ENCODE measurements around the gene RAB7A.
"Not testable (repeated sequence)": the region's sequence is repeated elsewhere in the genome, so short reads cannot be mapped to it uniquely, and the experiment has no call there.

The RAB7A gene

DNA sequence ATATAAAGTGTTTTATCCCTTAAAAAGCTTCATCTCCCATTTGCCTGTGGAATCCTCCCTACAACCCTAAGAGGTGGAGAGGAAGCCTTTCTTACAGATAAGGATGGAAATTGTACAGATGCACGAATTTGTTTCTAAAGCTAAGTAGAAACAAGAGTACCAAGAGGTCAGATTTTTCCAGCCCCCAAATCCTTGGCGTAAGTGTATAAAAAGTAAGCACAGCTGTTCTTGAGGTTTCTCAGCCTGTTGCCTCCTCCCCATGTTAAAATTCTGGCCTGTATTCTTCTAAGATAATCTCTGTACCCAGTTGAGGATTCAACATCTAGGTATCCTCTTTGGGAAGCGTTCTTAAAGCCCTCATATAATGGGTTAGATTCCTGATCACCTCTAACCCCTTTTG is 34.9 kb downstream of the RAB7A start:
- no peak for DNase-seq

DNA sequence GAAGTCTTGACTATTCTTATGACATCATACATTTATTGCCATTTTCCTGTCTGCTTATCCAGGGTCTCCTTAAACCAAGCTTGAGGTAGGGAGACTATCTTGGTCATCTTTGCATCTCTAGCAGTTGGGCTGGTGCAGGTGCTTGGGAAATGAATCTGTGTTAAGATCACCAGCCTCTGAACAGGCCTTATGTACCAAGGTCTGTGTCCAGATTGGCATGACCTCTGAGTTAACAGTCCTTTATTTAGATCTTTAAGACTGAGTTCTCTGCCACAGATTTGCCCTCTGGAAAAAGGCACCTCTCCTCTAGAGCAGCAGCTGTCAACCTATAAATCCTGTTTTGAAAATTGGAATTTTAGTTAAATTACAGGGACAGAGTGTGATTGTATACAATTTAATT is 35.4 kb downstream of the RAB7A start:
- no peak for DNase-seq

DNA sequence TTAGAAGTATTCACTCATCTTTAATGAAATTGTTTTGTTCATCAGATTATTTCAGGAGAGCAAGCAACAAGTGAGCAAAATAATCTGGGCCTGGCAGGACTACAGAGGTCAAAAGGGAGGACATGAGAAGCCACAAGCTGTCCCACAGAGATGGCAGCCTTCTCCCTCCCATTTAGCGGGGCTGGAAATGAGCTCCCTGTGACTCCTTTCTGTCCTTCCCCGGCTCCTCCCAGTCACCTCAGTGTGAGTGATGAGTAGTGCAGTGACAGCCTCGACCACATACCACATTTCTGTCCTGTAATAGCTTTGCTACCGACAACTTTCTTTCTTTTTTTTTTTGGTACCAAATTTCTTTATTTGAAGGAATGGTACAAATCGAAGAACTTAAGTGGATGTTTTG is 38.0 kb downstream of the RAB7A start:
- no peak for DNase-seq

DNA sequence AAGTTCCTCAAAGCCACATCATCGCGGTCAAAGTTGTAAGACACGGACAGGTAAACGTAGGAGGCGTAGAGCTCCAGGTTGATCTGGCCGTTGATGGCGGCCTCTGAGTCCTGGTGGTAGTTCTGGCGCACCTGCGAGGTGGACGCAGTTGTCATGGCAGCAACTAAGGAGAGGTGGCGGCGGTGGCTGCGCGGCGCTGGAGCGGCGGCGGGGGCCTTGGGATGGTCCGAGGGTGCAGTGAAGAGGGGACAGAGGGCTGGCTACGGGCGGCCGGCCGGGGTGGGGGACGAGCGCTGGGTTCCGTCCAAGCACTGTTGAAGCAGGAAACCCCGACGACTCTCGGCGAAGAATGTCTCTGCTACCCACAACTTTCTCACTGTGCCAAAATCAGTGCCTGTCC is 38.9 kb downstream of the RAB7A start:
- no peak for DNase-seq

DNA sequence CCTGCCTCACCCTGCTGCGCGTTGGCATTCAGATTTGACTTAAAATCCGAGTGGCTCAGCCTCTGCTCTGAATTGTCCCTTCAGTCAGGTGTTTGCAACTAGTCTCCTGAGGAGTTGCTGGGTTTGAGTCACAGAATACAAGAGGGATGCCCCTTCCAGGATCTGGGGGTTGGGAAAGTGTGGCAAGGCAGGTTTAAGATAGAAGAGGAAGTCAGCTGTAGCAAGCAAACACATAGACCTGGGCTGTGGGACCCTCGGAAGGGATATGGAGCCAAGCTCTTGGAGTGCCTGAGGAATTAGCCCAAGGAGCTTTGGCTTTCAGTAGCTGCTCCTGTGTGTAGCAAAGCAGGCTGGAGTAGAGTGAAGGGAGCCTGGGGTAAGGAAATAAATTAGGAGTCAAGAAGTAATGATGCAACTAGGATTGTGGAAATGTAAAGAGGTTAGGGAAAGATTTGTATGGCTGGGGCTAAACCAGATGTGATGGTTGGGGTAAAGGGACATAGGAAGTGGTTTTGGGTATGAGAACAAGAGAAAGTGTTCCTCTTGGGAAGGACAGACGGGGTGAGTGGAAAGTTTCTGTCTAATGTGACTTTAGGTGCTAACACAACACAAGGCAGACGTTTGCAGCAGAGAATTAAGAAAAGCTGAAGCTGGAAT is 41.2 kb downstream of the RAB7A start:
- peak; percentile 8 for DNase-seq

DNA sequence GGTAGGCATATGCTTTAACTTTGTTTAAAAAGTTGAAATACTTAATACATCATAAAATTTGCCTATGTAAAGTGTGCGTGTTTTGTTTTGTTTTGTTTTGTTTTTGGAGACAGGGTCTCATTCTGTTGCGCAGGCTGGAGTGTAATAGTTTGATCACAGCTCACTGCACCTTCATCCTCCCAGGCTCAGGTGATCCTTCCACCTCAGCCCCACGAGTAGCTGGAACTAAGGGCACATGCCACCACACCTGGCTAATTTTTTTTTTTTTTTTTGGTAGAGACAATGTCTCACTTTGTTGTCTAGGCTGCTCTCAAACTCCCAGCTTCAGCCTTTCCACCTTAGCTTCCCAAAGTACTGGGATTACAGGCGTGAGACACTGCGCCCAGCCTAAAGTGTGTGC is 42.5 kb downstream of the RAB7A start:
- DNase-seq, result no peak

DNA sequence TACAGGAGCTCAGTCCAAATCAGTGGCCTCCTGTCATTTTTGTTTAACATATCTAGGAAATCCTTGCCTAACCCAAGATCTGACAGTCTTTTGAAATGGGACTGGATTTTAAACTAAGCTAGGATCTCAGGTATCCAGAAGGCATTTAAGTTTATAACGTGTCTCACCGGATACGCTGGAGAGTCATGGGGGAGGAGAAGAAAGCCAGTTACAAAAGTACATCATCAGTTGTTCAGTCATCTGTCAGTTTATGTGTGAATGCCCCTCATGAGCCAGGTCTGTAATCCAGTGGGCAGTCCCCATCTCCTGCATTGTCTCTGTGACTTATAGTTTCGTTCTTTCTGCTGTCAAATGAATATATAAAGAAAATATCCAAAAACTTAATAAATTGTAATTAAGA is 44.4 kb downstream of the RAB7A start:
- no peak for DNase-seq

DNA sequence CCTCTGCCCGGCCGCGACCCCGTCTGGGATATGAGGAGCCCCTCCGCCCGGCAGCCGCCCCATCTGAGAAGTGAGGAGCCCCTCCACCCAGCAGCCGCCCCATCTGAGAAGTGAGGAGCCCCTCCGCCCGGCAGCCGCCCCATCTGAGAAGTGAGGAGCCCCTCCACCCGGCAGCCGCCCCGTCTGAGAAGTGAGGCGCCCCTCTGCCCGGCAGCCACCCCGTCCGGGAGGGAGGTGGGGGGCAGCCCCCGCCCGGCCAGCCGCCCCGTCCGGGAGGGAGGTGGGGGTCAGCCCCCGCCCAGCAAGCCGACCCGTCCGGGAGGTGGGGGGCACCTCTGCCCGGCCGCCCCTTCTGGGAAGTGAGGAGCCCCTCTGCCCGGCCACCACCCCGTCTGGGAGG is 47.2 kb downstream of the RAB7A start:
- DNase-seq, result not testable (repeated sequence)

DNA sequence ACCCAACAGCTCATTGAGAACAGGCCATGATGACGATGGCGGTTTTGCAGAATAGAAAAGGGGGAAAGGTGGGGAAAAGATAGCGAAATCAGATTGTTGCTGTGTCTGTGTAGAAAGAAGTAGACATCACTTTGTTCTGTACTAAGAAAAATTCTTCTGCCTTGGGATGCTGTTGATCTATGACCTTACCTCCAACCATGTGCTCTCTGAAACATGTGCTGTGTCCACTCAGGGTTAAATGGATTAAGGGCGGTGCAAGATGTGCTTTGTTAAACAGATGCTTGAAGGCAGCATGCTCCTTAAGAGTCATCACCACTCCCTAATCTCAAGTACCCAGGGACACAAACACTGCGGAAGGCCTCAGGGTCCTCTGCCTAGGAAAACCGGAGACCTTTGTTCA is 47.6 kb downstream of the RAB7A start:
- DNase-seq, result not testable (repeated sequence)

DNA sequence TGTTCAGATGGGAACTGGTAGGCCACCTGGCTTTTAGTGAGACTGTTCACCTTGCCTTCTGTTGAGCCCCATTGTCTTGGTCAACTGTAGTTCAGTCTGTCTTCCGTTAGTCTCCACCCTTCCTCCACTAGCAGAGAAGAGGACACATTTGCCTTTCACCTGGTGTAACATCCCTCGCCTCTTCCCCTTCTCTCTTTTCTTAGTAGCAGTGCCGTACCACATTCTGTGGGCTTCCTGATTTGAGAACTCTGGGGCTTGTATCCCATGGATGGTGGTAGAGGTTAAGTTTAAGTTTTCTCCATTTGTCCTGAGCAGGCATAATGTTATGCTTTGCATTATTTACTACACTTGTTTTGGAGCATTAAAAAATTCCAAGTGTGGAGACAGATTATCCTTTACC is 49.3 kb downstream of the RAB7A start:
- no peak for DNase-seq

DNA sequence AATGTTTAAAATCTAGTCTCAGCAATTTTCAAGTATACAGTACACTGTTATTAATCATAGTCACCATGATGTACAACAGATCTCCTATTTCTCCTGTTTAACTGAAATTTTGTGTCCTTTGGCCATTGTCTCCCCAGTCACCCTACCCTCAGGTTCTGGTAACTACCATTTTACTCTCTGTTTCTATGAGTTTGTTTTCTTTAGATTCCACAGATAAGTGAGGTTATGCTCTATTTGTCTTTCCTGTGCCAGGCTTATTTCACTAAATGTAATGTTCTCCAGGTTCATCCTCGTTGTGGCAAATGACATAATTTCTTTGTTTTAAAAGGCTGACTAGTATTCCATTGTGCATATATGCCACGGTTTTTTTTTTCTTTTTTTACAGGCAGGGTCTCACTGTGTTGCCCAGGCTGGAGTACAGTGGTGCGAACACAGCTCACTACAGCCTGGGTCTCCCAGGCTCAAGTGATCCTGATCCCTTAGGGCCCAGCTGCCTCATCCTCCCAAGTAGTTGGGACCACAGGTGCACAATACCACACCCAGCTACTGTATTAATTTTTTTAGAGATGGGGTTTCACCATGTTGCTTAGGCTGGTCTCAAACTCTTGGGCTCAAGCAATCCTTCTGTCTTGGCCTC is 50.0 kb downstream of the RAB7A start:
- no peak for DNase-seq

DNA sequence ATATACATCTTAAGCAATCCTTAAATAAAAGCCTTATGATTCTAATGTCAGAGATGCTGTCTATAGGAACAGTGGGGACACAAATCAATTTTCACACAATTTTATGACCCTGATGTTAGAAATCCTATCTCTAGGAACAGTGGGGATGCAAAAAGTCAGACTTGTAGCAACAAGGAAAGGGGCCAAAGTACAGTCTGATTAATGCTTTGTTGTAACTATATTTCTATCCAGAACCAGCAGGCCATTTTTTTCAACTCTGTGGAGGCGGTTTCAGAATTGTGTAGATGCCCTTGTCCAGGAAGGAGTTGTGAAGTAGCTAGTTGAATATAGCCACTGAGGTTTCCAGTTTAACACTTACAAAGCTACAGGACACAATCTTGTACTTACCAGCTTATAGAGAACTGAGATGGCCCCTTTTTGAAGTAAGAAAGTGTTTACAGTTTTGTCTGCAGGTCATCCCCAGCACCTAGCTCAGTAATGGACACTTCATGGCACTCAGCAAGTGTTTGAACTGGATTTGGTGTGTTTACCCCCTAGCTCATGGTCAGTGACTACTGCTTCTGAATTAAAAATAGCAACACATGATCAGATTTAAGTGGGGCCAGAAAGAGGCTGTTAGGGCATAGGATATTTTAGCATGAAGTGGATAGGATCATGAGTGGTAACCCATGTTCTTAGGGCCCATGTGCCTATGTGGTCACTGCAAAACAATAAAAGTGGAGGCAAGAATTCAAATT is 54.3 kb downstream of the RAB7A start:
- no peak for DNase-seq

DNA sequence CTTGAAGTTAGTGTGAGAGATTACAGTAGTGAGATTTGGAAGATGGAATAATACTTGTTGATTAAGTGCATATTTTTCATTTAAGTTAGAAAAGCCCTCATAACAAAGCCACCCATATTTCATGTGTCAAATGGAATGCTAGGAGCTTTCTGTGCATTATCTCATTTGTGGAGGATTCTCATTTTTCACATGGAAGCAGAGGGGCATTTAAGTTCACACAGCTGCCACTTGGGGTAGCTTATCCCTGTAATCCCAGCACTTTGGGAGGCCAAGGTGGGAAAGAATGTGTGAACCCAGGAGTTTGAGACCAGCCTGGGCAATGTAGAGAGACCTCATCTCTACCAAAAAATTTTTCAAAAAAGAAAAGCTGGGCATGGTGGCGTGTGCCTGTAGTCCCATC is 55.2 kb downstream of the RAB7A start:
- no peak for DNase-seq

DNA sequence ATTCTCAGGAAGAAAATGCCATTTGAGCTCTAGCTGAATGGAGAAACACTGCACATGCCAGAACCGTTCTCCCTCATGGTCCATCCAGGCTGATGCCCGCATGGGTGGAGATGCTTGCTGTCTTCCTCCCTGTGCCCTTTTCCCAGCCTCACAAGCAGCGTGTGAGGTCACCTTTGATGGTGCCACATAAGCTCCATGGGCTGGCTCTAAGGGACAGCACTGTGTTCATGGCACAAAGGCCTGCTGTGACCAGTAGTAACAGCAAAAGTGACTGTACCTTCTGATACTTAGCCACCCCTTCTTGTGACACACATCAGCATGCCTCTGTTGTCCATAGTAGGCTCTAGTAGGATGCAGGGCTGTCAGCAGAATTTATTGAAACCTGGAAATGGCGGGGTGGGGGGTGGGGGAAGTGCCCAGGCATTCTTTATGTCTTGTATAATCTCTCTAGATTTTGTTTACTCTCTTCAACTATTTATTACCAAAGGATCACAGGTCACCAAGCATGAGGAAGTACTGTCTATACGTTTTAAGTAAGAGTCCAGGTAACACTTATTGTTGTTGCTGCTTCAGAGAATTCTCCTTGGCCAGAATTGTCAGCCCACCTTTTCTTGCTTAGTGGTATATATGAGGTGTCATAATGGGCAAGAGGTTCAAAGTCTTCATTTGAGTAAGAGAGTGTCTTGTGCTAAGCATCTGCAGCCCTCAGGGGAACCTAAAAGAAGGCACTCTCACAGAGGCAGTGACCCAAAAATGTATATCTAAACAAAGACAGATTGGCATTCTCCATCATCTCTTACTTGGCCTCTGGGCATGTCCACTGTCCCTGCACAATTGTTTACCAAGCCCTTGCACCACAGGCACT is 56.5 kb downstream of the RAB7A start:
- DNase-seq, result no peak

DNA sequence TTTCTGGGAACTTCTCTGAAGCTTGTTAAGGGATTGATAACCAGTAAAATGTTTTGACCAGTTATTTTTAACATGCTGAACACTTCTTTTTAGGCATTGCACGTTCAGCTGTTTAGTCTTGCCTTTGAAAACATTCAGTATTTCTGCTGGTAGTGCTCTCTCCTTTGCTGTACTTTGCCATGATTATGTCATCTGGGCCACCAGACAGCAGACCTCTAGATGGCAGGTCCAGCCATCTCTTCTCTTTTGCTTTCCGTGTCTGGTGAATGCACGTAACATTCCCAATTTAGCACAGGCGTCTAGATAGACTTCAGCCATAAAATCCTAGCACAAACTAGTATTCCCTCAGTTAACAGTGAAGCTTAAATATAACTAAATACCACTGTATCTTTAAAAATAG is 57.8 kb downstream of the RAB7A start:
- DNase-seq, result no peak

DNA sequence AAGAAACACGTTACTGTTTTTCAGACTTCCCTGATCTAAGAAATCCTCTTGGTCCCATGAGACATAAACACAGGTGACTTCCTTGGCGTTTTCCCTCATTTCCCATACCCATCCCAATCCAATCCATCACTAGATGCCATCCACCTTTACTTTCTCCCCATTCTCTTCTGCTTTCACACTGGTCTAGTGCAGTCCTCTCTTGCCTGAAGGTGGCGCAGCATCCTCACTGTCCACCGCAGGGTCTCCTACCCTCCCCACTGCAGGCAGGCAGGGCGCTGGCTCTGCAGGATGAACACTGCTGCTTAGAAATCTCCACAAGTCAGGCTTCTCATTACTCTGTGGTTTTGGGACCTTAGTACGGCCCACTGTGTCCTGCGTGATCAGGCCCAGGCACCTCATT is 58.2 kb downstream of the RAB7A start:
- DNase-seq, result no peak

DNA sequence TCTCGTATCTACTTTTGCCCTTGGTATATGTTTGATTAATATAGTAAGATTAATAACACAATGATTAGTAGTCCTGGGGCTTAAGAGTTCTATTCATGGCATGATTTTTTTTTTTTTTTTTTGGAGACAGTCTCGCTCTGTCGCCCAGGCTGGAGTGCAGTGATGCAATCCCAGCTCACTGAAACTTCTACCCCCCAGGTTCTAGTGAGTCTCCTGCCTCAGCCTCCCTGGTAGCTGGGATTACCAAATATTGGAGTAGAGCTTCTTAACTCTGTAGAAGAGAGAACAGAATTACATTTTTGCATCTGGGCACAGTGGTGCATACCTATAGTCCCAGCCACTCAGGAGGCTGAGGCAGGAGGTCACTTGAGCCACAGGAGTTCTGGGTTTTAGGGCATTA is 58.9 kb downstream of the RAB7A start:
- DNase-seq, result no peak

DNA sequence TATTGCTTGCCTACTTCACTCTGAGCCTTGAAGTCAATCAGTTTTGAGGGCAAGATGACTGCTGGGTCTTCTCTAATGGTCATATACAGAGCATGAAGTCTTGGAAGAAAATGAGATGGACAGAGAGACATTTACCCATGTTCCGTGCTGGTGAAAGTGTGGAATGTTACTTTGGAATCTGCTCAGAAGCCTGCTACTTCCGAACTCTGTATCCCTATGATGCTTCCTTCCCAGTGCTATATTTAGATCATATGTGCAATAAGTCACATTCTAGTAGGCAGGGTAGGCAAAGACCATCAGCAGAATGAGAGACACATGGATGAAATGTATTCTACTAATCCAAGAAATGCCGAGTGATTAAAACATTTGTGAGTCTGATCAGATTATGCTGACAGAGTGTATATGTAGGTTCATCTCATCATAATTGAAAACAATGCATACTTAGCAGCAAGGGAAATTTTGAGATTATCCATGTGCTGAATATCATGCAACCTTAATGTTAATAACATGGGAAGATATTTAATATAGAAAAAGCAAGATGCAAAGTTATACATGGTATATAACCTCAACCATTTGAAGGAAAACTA is 60.5 kb downstream of the RAB7A start:
- no peak for DNase-seq

DNA sequence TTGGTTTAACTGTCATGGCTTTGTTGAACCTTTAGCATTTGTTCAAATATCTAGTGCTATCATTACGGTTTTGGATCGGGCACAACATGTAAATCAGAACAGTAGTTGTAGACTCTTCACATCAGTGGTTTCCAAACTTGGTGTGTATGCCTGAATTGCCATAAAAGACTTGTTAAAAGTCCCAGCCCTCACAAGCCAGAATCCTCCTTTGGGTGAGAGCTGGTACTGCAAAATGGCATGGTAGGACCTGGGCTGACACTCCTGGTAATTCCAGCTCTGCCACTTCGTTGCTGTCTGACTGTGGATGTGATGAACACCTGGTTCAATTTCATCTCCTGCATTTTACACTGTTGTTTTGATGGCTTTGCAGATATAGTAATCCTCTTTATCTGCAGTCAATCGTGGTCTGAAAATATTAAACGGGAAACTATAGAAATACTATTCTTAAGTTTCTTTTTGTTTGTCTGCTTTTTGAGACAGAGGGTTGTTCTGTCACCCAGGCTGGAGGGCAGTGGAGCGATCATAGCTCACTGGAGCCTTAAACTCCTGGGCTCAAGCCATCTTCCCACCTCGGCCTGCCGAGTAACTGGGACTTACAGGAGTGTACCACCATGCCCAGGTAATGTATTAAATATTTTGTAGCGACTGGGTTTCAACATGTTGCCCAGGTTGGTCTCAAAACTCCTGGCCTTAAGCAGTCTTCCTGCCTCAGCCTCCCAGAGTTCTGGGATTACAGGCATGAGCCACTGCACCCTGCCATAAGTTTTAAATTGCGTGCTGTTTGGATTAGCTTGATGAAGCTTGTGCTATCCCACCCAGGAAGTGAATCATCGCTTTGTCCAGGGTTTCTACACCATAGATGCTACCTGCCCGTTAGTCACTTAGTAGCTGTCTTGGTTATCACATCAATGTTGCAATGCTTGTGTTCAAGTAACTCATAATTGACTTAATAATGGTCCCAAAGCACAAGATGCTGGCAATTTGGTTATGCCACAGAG is 61.6 kb downstream of the RAB7A start:
- peak; percentile 70 for DNase-seq

DNA sequence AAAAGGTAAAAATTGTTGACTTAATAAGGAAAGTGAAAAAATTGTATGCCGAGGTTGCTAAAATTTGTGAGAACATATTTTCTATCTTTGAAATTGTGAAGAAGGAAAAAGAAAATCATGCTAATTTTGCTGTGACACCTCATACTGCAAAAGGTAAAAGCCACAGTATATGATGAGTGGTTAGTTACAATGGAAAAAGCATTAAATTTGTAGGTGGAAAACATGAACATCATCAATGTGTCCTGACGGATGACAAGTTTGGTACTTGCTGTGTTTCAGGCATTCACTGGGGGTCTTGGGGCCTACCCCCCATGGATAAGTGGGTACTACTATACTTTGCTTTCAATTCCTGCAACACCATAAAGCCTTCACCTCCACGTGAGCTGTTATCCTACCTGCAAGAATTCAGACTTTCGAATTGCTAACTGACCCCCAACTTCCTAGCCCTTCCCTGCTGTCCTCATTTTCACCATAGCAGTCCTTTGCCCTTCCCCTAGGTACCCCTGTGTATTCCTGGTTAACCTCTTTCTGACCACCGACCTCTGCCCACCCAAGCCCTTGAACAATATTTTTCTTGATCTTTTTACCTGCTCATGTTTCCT is 62.4 kb downstream of the RAB7A start:
- no peak for DNase-seq

DNA sequence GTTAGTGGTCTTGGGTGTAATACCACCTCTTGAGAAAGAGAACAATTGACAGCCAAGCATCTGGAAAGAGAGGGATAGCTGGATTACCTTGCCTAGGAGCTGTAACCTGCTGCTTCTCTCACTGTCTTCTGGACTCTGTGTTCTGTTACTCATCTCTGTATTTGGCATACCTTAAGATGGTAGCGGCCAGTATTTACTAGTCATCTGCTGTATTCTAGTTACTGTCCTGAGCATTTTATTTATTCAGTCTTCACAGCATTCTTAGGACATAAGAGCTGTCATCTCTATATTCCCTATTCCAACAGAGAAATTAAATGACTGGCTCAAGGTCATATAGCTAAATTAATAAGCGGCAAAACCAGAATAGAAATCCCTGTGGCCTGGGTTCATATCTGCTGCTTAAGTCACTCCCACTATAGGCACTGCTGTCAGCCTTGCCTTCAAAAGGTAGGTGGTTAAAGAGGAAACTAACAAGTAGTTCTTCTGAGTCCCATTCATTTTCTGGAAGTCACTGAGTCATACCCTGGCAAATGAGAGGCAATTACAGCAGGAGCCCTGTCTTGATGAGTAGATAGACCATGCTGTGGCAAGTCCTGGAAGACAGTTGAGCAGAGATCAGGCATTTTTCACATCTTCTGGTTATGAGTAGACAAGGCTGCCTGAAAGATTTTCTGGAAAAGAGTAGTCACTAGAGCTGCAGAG is 68.2 kb downstream of the RAB7A start:
- peak; percentile 79 for DNase-seq
